ENCODE data around the gene SLC51A.

DNA sequence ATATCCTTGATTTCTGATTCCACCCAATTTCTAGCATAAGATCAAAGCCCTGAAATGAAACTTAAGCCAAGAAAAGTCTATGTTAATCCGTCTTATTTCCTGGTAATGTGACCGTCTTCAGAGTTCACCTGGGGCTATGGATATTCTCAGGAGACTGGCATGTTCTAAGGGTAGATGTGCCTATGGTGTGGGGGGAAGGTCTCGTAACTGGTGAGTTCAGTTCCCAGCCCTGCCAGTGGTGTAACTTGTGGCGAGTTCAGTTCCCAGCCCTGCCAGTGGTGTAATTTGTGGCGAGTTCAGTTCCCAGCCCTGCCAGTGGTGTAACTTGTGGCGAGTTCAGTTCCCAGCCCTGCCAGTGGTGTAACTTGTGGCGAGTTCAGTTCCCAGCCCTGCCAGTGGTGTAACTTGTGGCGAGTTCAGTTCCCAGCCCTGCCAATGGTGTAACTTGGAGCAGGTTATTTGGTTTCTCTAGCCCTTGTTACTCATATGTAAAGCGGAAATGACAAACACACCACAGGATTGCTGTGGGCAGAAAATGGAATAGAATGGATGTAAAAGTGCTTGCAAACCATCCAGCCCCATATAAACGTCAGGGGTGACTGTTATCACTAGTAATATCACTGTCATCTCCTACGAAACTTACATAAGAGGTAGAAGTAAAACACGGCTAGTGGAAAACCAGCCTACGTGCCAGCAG is 30.4 kb downstream of the SLC51A start:
- TF ChIP-seq, protein P1, sequence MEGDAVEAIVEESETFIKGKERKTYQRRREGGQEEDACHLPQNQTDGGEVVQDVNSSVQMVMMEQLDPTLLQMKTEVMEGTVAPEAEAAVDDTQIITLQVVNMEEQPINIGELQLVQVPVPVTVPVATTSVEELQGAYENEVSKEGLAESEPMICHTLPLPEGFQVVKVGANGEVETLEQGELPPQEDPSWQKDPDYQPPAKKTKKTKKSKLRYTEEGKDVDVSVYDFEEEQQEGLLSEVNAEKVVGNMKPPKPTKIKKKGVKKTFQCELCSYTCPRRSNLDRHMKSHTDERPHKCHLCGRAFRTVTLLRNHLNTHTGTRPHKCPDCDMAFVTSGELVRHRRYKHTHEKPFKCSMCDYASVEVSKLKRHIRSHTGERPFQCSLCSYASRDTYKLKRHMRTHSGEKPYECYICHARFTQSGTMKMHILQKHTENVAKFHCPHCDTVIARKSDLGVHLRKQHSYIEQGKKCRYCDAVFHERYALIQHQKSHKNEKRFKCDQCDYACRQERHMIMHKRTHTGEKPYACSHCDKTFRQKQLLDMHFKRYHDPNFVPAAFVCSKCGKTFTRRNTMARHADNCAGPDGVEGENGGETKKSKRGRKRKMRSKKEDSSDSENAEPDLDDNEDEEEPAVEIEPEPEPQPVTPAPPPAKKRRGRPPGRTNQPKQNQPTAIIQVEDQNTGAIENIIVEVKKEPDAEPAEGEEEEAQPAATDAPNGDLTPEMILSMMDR (IDR thresholded peaks at IDR 0.05), result no peak
- TF ChIP-seq EZH2 (IDR thresholded peaks at IDR 0.05; ENCODE audit: borderline replicate concordance, insufficient read depth, low read depth, low read length, poor library complexity, severe bottlenecking), result no peak

All from B cell (primary cell).